ENCODE results near the gene MIPEP. TPM values are rescaled to one million over a fixed set of nuclear protein-coding genes. Genes with fewer than 3 reads are reported as not detected.
A peak's percentile ranks its signal among the peaks of the same experiment; 100 is the strongest.

MIPEP gene
- polyA plus RNA-seq, 1 donor from 2014 or later = 9.1 TPM

DNA sequence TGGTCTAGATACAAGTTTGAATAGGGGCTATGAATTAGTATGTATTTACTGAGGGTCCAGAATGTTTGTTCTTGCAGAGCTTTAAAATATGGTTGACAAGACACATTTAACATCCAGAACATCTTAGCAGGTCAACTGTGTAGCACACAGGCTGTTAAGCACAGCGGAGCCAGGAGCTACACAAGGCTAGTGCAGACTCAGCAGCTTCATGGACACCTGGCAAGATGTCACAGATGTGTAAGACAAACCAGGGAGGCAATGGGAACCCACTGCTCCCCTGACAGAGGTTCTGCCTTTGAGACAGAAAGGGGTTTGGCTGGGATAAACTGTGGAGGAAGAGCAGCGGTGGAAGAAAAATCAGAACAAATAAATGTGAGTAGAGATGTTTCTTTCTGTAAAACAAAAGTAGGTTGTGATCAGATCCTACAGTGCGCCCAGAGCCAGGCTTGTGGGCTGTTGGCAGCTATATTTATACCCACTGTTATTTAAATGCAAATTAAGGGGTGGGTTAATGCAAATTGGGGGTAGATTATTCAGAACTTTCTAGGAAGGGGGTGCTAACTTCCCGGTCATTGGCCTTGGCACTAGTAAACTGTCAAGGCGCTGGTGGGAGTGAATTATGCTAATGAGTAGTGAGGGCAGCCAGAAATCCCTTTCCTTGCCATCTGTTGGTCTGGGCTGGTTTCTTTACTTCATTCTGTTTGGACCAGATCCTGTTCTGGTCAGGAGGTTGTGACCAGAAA is 33.0 kb downstream of the MIPEP start:
- no peaks in the 10 kb centered on the region for H3K27me3 ChIP-seq (ENCODE audit: insufficient read depth, low read depth, low read length)
- no peaks in the 10 kb centered on the region for H3F3A ChIP-seq (ENCODE audit: insufficient read depth, low read length, poor library complexity, severe bottlenecking)
- no peaks in the 10 kb centered on the region for H3K9me2 ChIP-seq (ENCODE audit: insufficient read depth, low read length)
- no peak overlapping the region for H3K27ac ChIP-seq (ENCODE audit: low read length)
- no peak overlapping the region for H3K4me2 ChIP-seq (ENCODE audit: low read length)
- H3K9me3 ChIP-seq (ENCODE audit: low read length) = no peaks in the 10 kb centered on the region
- H4K20me1 ChIP-seq (ENCODE audit: insufficient read depth) = no peaks in the 10 kb centered on the region
- no peak overlapping the region for H3K9ac ChIP-seq (ENCODE audit: low read length)
- H3K4me3 ChIP-seq (ENCODE audit: low read length) = no peak overlapping the region
- no peak overlapping the region for H2AFZ ChIP-seq (ENCODE audit: low read depth, low read length)
- no peaks in the 10 kb centered on the region for H3K79me2 ChIP-seq (replicated peaks; ENCODE audit: insufficient read depth, low read length)
- TF ChIP-seq, protein P1, sequence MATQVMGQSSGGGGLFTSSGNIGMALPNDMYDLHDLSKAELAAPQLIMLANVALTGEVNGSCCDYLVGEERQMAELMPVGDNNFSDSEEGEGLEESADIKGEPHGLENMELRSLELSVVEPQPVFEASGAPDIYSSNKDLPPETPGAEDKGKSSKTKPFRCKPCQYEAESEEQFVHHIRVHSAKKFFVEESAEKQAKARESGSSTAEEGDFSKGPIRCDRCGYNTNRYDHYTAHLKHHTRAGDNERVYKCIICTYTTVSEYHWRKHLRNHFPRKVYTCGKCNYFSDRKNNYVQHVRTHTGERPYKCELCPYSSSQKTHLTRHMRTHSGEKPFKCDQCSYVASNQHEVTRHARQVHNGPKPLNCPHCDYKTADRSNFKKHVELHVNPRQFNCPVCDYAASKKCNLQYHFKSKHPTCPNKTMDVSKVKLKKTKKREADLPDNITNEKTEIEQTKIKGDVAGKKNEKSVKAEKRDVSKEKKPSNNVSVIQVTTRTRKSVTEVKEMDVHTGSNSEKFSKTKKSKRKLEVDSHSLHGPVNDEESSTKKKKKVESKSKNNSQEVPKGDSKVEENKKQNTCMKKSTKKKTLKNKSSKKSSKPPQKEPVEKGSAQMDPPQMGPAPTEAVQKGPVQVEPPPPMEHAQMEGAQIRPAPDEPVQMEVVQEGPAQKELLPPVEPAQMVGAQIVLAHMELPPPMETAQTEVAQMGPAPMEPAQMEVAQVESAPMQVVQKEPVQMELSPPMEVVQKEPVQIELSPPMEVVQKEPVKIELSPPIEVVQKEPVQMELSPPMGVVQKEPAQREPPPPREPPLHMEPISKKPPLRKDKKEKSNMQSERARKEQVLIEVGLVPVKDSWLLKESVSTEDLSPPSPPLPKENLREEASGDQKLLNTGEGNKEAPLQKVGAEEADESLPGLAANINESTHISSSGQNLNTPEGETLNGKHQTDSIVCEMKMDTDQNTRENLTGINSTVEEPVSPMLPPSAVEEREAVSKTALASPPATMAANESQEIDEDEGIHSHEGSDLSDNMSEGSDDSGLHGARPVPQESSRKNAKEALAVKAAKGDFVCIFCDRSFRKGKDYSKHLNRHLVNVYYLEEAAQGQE (IDR thresholded peaks at IDR 0.05; ENCODE audit: borderline replicate concordance) = no peak
- H3K36me3 ChIP-seq (ENCODE audit: insufficient read depth, low read length) = no peaks in the 10 kb centered on the region

DNA sequence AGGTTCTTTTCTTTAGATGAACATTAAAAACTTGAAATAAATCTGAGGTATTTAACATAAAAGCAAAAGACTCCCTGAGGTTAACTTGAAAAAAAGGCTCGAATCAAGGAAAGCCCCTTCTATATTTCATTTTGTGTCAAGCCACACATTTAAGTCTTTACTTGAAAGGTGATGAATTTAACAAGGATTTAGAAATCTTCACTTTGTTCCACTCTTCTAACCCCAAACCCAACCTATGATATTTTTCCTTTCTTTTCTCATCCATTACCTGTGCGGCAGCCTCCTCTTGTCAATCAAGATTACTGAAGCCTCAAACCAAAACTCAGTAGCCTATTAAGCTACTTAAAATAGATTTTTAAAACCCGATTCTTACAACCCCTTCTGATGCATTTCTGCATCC is 33.8 kb downstream of the MIPEP start:
- no peaks in the 10 kb centered on the region for H3F3A ChIP-seq (ENCODE audit: insufficient read depth, low read length, poor library complexity, severe bottlenecking)
- no peaks in the 10 kb centered on the region for H3K9me3 ChIP-seq (ENCODE audit: low read length)
- H3K4me2 ChIP-seq (ENCODE audit: low read length) = no peak overlapping the region
- H2AFZ ChIP-seq (ENCODE audit: low read depth, low read length) = no peak overlapping the region
- H3K36me3 ChIP-seq (ENCODE audit: insufficient read depth, low read length) = no peaks in the 10 kb centered on the region
- TF ChIP-seq, protein P1 (IDR thresholded peaks at IDR 0.05; ENCODE audit: borderline replicate concordance) = no peak
- no peak for TF ChIP-seq MXI1 (conservative IDR thresholded peaks at IDR 0.05; ENCODE audit: poor library complexity, severe bottlenecking)
- TF ChIP-seq TAF1 (IDR thresholded peaks at IDR 0.05; ENCODE audit: low read depth) = no peak
- TF ChIP-seq RAD21 (conservative IDR thresholded peaks at IDR 0.05) = no peak
- H3K9me2 ChIP-seq (ENCODE audit: insufficient read depth, low read length) = no peaks in the 10 kb centered on the region
- H3K79me2 ChIP-seq (replicated peaks; ENCODE audit: insufficient read depth, low read length) = no peaks in the 10 kb centered on the region
- H3K27me3 ChIP-seq (ENCODE audit: insufficient read depth, low read depth, low read length) = no peaks in the 10 kb centered on the region
- no peaks in the 10 kb centered on the region for H4K20me1 ChIP-seq (ENCODE audit: insufficient read depth)
- no peak overlapping the region for H3K4me3 ChIP-seq (ENCODE audit: low read length)
- H3K9ac ChIP-seq (ENCODE audit: low read length) = no peak overlapping the region
- H3K27ac ChIP-seq (ENCODE audit: low read length) = no peak overlapping the region

DNA sequence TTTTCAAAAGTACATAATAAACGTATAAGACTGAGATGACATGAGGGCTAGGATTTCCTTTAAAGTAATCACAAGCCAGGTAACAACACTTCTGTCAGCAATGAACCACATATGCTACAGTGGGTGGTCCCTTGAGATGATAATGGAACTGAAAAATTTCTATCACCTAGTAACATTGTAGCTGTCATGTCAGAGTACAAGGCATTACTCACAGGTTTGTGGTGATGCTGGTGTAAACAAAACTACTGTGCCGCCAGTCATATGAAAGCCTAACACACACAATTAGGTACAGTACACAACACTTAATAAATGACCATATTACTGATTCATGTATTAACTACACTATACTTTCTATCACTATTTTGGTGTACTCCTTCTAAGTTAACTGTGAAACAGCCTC is 36.8 kb downstream of the MIPEP start:
- no peak overlapping the region for H2AFZ ChIP-seq (ENCODE audit: low read depth, low read length)
- no peak overlapping the region for H3K4me2 ChIP-seq (ENCODE audit: low read length)
- no peaks in the 10 kb centered on the region for H3K79me2 ChIP-seq (replicated peaks; ENCODE audit: insufficient read depth, low read length)
- no peak overlapping the region for H3K9ac ChIP-seq (ENCODE audit: low read length)
- H3K27me3 ChIP-seq (ENCODE audit: insufficient read depth, low read depth, low read length) = no peaks in the 10 kb centered on the region
- H3K36me3 ChIP-seq (ENCODE audit: insufficient read depth, low read length) = no peaks in the 10 kb centered on the region
- no peak overlapping the region for H3K4me3 ChIP-seq (ENCODE audit: low read length)
- H3K9me2 ChIP-seq (ENCODE audit: insufficient read depth, low read length) = no peaks in the 10 kb centered on the region
- H3K27ac ChIP-seq (ENCODE audit: low read length) = no peak overlapping the region
- H3K9me3 ChIP-seq (ENCODE audit: low read length) = no peaks in the 10 kb centered on the region
- H3F3A ChIP-seq (ENCODE audit: insufficient read depth, low read length, poor library complexity, severe bottlenecking) = no peaks in the 10 kb centered on the region
- H4K20me1 ChIP-seq (ENCODE audit: insufficient read depth) = no peaks in the 10 kb centered on the region
- no peak for TF ChIP-seq MXI1 (conservative IDR thresholded peaks at IDR 0.05; ENCODE audit: poor library complexity, severe bottlenecking)
- TF ChIP-seq, protein P2, sequence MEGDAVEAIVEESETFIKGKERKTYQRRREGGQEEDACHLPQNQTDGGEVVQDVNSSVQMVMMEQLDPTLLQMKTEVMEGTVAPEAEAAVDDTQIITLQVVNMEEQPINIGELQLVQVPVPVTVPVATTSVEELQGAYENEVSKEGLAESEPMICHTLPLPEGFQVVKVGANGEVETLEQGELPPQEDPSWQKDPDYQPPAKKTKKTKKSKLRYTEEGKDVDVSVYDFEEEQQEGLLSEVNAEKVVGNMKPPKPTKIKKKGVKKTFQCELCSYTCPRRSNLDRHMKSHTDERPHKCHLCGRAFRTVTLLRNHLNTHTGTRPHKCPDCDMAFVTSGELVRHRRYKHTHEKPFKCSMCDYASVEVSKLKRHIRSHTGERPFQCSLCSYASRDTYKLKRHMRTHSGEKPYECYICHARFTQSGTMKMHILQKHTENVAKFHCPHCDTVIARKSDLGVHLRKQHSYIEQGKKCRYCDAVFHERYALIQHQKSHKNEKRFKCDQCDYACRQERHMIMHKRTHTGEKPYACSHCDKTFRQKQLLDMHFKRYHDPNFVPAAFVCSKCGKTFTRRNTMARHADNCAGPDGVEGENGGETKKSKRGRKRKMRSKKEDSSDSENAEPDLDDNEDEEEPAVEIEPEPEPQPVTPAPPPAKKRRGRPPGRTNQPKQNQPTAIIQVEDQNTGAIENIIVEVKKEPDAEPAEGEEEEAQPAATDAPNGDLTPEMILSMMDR (IDR thresholded peaks at IDR 0.05; ENCODE audit: poor library complexity, severe bottlenecking) = no peak
- TF ChIP-seq POLR2AphosphoS5 (IDR thresholded peaks at IDR 0.05) = peak; percentile 77
- no peak for TF ChIP-seq RAD21 (conservative IDR thresholded peaks at IDR 0.05)
- peak; percentile 89 for TF ChIP-seq EP300 (conservative IDR thresholded peaks at IDR 0.05; ENCODE audit: poor library complexity, severe bottlenecking)
- TF ChIP-seq, protein P1 (IDR thresholded peaks at IDR 0.05; ENCODE audit: borderline replicate concordance) = peak; percentile 13
- no peak for TF ChIP-seq TAF1 (IDR thresholded peaks at IDR 0.05; ENCODE audit: low read depth)
- TF ChIP-seq SMC3 (conservative IDR thresholded peaks at IDR 0.05; ENCODE audit: poor library complexity) = no peak

All from neural cell (in vitro differentiated cells).